Activated CD4-positive, alpha-beta memory T cell treated with anti-CD3 and anti-CD28 coated beads, Interleukin-2, amount 10 ng/mL, durations not matched to agents 7 days and 5 days (primary cell): Measurements from ENCODE around the gene HOXA2. TPM values are rescaled to one million over a fixed set of nuclear protein-coding genes. Genes with fewer than 3 reads are reported as not detected.

Experiments used
- CTCF ChIA-PET: fragments of 350-600 bp; sonication (Branson Sonifier 250); formaldehyde crosslinking; loops from one replicate; lab custom pipeline; 2021; ENCODE audit warnings: antibody characterized with exemption, inconsistent platforms; lab: Charles Lee
- POLR2A ChIA-PET: fragments of 350-600 bp; sonication (Branson Sonifier 250); formaldehyde crosslinking; loops from one replicate; lab custom pipeline; 2021; ENCODE audit warnings: antibody characterized with exemption; lab: Charles Lee
- DNase-seq: peaks from one replicate; pipeline ENCODE4 v3.0.0-alpha.2; 2020
- H3K27ac Mint-ChIP-seq: one replicate; pipeline ENCODE4 v1.8.0; 2021; ENCODE audit warnings: mild to moderate bottlenecking, mixed read lengths
- H3K27me3 Mint-ChIP-seq: one replicate; pipeline ENCODE4 v1.8.0; 2021; ENCODE audit warnings: mixed read lengths
- H3K36me3 Mint-ChIP-seq: one replicate; pipeline ENCODE4 v1.8.0; 2021; ENCODE audit warnings: low read depth, mixed read lengths
- H3K4me1 Mint-ChIP-seq: one replicate; pipeline ENCODE4 v1.8.0; 2021; ENCODE audit warnings: mixed read lengths
- H3K4me3 Mint-ChIP-seq: one replicate; pipeline ENCODE4 v1.8.0; 2021; ENCODE audit warnings: mild to moderate bottlenecking, mixed read lengths
- H3K9me3 Mint-ChIP-seq: one replicate; pipeline ENCODE4 v1.8.0; 2021; ENCODE audit warnings: mixed read lengths
- total RNA-seq, 2 experiments: library from RNA; stranded (reverse); gene quantifications; one replicate each; pipeline ENCODE4 v1.2.3, GENCODE V29; 2021

The HOXA2 gene
- total RNA-seq, 2 experiments from 2014 or later = not detected

DNA sequence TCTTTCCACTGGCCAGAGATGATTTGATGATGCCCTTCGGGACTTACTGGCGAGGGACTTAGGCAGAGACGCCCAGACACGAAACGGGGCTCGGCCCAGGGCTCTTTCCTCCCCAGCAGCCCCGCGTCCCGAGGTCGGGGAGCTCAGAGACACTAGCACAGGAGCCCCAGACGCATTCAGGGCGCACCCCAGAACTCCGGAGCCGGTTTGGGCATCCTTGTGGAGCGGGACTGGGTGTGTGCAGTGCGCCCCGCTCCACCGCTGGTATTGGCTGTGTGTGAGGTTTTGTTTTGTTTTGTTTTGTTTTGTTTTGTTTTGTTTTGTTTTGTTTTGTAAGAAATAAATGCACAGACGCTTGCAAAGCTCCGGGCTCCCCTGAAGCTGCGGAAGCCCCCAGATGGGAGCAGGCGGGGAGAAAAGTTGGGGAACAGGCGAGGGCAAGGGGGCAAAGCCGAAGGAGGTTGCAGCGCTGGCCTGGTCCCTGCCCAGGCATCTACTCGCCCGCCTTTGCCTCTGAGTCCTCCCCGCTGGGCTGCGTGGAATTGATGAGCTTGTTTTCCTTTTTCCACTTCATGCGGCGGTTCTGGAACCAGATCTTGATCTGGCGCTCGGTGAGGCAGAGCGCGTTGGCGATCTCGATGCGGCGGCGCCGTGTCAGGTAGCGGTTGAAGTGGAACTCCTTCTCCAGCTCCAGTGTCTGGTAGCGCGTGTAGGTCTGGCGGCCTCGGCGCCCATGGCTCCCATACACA lies 42.9 kb upstream of the HOXA2 start:
- ChIA-PET POLR2A (no interaction called here), CTCF (interaction anchor here (1.5 kb wide), 1 partner anchor 18 kb away, joined by 3 read pairs; no protein-coding TSS in a partner anchor)
- no peak overlapping the region for H3K27ac Mint-ChIP-seq
- no peak overlapping the region for H3K4me3 Mint-ChIP-seq
- H3K9me3 Mint-ChIP-seq = no peaks in the 10 kb centered on the region
- peaks cover 2% of the 10 kb centered on the region for H3K4me1 Mint-ChIP-seq
- no peak for DNase-seq
- H3K27me3 Mint-ChIP-seq = peaks cover 38% of the 10 kb centered on the region
- no peaks in the 10 kb centered on the region for H3K36me3 Mint-ChIP-seq

DNA sequence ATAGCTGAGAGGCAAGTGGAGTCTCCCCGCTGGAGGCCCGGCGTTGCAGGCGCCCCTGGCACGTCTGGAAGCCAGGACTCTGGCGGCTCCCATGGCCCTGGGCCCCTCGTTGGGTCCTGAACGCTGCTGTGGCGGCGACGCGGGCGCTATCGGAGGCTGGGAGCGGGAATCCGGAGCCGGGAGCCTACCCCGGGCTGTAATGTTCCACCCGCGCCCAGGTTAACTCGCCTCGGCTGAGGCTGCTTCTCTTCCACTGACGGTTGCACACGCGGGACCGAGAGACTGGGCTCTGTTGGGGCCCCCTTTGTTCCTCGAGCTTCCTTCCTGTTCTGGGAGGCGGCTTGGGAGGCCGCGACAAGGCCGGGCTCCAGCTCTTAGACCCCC lies 42.3 kb upstream of the HOXA2 start:
- CTCF ChIA-PET = interaction anchor here (1.5 kb wide), 1 partner anchor 18 kb away, joined by 3 read pairs; no protein-coding TSS in a partner anchor
- Mint-ChIP-seq H3K4me1 (peaks cover 2% of the 10 kb centered on the region), H3K9me3 (no peaks in the 10 kb centered on the region), H3K27me3 (peaks cover 33% of the 10 kb centered on the region), H3K27ac (no peak overlapping the region), H3K36me3 (no peaks in the 10 kb centered on the region), H3K4me3 (no peak overlapping the region)
- POLR2A ChIA-PET = no interaction called here
- DNase-seq = no peak

DNA sequence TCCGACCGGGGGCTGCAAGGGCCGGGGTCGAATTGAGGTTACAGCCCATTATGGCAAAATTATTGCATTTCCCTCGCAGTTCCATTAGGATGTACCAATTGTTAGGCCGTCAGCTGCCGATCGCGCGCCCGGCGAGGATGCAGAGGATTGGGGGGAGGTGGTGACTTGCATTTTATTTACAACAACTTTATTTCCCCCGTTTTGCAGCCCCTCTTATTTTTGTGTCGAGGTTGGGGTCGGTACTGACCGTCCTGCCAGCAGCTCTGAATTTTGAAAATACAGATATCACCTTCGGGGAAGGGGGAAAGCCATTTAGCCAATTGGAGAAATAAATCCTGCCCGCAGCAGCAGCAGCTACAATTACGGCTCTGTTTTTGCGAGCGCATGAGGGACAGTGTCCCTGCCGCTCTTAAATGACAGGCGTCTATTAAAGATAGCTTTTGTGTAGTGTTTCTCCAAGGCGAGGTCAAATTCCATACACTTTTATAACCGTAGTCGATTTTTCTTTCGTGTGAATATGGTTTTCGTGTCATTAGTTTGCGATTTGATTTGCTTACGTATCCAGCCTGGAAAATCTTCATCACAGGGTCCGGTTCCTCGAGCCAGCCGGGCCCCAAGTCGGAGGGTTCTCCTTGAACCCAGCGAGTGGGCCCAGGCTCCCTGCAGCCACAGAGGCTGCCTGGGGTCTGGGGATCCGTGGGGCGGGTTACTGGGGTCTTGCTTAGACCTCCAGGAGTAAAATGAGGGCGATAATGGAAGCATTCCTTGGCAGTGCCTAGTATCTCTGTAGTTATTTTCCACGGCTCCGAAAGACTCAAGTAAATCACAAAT lies 41.7 kb upstream of the HOXA2 start:
- POLR2A ChIA-PET = no interaction called here
- CTCF ChIA-PET = interaction anchor here (0.9 to 1.5 kb wide), 2 partner anchors 19 to 465 kb away, joined by 3 read pairs; no protein-coding TSS in a partner anchor

DNA sequence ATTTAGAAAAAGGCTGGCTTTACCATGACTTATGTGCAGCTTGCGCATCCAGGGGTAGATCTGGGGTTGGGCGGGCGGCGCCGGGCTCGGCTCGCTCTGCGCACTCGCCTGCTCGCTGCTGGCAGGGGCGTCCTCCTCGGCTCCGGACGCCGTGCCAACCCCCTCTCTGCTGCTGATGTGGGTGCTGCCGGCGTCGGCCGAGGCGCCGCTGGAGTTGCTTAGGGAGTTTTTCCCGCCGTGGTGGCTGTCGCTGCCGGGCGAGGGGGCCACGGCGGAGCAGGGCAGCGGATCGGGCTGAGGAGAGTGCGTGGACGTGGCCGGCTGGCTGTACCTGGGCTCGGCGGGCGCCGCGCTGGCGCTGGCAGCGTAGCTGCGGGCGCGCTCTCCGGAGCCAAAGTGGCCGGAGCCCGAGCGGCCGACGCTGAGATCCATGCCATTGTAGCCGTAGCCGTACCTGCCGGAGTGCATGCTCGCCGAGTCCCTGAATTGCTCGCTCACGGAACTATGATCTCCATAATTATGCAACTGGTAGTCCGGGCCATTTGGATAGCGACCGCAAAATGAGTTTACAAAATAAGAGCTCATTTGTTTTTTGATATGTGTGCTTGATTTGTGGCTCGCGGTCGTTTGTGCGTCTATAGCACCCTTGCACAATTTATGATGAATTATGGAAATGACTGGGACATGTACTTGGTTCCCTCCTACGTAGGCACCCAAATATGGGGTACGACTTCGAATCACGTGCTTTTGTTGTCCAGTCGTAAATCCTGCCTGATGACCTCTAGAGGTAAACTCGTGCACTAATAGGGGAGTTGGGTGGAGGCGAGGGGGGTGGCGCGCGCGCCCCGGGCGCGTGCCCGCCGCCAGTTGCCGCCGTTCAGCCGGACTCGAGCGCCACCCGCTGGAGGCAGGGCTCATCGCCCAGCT lies 40.8 kb upstream of the HOXA2 start, which contains the start of gene HOXA5:
Gene HOXA5 (minus strand): TSS at position 659 of the 927 bp plus-strand sequence. CDS start 74 bp downstream, at position 585.
- ChIA-PET POLR2A (no interaction called here), CTCF (interaction anchor here (0.9 to 1.5 kb wide), 2 partner anchors 20 to 464 kb away, joined by 3 read pairs; no protein-coding TSS in a partner anchor)
- no peaks in the 10 kb centered on the region for H3K36me3 Mint-ChIP-seq
- no peak within 1 kb of the TSS for H3K4me3 Mint-ChIP-seq
- no peak within 1 kb of the TSS for H3K27ac Mint-ChIP-seq
- H3K9me3 Mint-ChIP-seq = no peaks in the 10 kb centered on the region
- no peak for DNase-seq
- peaks cover 2% of the 10 kb centered on the region for H3K4me1 Mint-ChIP-seq
- H3K27me3 Mint-ChIP-seq = peaks cover 24% of the 10 kb centered on the region

More for the DNA sequence above, 41.7 kb upstream of the HOXA2 start:
- Mint-ChIP-seq H3K4me1 (peaks cover 2% of the 10 kb centered on the region), H3K9me3 (no peaks in the 10 kb centered on the region), H3K27me3 (peaks cover 28% of the 10 kb centered on the region), H3K4me3 (no peak overlapping the region), H3K27ac (no peak overlapping the region), H3K36me3 (no peaks in the 10 kb centered on the region)
- no peak for DNase-seq

DNA sequence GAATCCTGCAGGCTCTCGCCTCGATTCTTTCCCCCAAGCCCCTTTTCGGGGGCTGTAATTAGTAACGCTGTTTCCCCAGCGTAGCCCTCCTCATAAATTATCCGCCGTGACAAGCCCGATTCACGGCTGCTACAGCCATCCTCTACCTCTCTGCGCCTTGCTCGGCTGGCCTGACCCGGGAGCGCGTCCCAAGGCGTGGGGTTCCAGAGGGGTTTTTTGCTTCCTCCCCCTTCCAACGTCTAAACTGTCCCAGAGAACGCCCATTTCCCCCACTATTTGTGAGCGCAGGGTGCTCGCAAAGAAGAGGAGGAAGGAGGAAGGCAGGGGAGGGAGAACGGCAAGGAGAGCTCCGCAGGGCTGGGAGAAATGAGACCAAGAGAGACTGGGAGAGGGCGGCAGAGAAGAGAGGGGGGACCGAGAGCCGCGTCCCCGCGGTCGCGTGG lies 40.1 kb upstream of the HOXA2 start:
- DNase-seq = no peak
- ChIA-PET CTCF (interaction anchor here (2.0 kb wide), 1 partner anchor 8 kb away, joined by 7 read pairs; no protein-coding TSS in a partner anchor), POLR2A (no interaction called here)
- Mint-ChIP-seq H3K4me1 (no peaks in the 10 kb centered on the region), H3K36me3 (no peaks in the 10 kb centered on the region), H3K4me3 (no peak overlapping the region), H3K9me3 (no peaks in the 10 kb centered on the region), H3K27ac (no peak overlapping the region), H3K27me3 (peaks cover 25% of the 10 kb centered on the region)

DNA sequence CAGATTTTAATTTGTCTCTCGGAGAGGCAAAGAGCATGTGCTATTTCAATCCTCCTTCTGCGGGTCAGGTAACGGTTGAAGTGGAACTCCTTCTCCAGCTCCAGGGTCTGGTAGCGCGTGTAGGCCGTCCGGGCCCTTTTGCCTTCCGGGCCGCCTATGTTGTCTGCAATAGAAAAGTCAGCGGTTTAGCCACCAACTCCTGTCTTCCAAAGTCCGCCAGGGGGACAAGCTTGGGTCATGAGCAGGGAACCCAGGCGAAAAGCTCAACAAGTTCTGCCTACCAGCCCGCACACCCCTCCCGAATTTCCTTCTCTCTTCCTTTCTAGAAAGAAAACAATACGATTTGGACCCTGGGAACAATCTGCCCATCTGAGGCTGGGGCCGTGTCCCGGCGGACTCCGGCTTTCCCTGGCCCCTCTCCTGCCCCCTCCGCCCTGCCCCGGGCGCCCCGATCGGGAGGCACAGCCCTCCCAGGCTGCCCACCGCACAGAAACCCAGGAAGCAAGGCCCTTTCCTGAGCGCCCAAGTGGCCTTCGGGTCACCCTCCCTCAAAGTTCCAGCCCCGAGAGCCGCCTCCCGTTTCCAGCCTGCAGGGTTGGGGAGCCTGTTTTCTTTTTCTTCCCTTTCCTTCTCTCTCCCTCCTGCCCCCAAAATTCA lies 39.6 kb upstream of the HOXA2 start:
- peaks cover 25% of the 10 kb centered on the region for H3K27me3 Mint-ChIP-seq
- CTCF ChIA-PET = interaction anchor here (2.0 kb wide), 1 partner anchor 8 kb away, joined by 7 read pairs; no protein-coding TSS in a partner anchor

DNA sequence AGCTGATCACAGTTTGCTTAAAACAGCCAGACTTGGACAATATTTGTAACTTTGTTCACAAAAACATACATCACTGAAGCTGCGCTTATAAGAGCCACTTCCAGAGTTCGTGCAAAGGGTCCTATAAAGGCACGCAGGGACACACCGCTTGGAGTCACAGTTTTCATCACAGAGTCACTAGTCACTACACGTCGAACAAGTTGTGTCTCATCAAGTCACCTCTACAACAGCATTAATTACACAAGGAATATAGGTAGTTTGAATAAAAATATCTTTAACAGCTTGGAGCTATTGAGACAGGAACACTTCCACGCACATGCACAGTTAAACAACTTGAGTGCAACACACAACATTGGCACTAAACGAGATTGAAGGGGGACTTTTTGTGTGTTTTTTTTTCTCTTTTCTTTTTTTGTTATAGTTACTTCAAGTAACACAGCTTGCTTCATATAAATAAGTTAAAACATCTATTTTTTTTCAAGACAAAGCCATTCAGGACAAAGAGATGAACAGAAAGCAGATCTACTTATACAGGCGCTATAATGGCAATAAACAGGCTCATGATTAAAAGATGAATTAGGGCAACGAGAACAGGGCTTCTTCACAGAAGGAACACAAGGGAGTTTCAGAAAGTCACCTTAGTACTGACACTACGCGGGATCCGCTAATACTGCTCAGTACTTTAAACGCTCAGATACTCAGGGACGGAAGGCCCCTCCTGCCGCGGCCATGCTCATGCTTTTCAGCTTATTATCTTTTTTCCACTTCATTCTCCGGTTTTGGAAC lies 38.8 kb upstream of the HOXA2 start:
- Mint-ChIP-seq H3K4me3 (no peak overlapping the region), H3K36me3 (no peaks in the 10 kb centered on the region), H3K4me1 (no peaks in the 10 kb centered on the region), H3K27me3 (peaks cover 24% of the 10 kb centered on the region), H3K27ac (no peak overlapping the region), H3K9me3 (no peaks in the 10 kb centered on the region)
- ChIA-PET CTCF (interaction anchor here (2.0 kb wide), 1 partner anchor 9 kb away, joined by 7 read pairs; no protein-coding TSS in a partner anchor), POLR2A (no interaction called here)
- DNase-seq = no peak

More for the DNA sequence above, 39.6 kb upstream of the HOXA2 start:
- POLR2A ChIA-PET = no interaction called here
- Mint-ChIP-seq H3K9me3 (no peaks in the 10 kb centered on the region), H3K4me1 (no peaks in the 10 kb centered on the region), H3K4me3 (no peak overlapping the region), H3K36me3 (no peaks in the 10 kb centered on the region), H3K27ac (no peak overlapping the region)
- DNase-seq = no peak

DNA sequence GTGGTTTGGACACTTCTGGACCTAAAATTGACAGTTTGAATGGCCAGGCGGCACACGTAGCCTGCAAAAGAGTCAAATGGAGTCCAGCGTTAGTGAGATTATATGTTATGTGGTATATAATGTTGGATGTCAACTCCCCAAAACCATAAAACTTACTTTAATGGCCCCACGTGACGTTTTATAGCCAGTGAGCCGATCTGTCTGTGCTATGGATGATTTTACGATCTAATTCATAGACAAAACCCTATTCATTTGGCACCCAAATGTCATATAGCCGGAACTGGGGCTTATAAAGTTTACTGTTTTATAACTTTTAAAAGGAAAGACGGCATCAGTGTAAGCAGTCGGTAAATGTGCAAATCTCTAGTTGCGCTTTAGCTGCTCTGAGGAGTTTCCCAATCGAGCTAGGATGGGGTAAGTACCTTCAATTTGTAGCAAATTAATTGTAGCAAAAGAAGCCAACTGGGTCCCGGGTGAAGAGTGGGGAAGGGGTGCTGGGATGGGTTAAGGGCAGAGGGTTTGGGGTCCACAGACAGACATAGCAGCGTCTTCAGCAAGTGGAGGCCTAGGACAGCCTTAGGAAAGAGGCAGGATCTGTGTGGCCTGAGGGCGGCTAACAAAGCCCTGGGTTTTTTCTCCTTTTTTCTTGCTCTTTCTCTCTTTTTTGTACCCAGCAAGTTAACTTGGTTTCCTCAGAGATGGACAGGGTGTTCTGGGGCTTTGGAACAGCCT lies 37.8 kb upstream of the HOXA2 start:
- Mint-ChIP-seq H3K4me3 (no peak overlapping the region), H3K4me1 (peaks cover 4% of the 10 kb centered on the region), H3K27ac (no peak overlapping the region), H3K36me3 (no peaks in the 10 kb centered on the region), H3K9me3 (no peaks in the 10 kb centered on the region), H3K27me3 (peaks cover 30% of the 10 kb centered on the region)
- no peak for DNase-seq
- POLR2A ChIA-PET = no interaction called here
- CTCF ChIA-PET = interaction anchor here (2.0 kb wide), 1 partner anchor 10 kb away, joined by 7 read pairs; no protein-coding TSS in a partner anchor

DNA sequence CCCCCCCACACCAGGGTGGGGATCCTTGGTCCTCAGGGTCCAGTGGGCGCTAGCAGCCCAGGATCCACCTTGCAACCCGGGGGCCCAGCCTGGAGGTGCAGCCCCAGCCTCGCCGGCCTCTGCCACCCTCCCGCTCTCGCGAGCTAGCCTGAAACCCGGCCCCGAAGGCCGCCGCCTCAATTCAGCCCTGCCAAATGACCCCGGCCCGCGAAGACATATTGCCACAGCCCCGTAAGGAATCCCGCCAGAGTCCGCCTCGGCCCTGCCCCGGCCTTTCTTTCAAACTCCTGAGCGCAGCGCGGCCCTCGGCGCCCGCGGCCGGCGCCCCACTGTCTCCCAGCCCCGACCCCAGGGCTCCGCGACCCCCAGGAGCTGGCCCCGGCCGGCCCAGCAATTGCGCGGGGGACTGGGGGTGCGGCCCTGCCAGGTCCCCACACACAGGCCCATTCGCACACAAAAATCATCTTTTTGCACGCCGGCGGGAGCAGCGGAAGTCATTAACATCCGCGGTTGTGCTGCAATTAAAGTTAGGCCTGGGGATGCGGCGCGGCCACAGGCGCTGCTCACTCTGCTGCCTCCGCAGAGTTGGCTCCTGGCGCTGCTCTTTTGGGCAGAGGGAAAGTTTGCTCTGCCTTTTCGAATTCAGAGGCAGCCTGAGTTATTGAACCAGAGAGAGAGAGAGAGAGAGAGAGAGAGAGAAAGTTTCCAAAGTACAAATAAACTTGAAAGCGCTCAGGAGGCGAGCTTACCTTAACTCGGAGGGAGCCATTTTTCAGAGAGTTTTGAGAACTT lies 37.0 kb upstream of the HOXA2 start:
- H3K36me3 Mint-ChIP-seq = no peaks in the 10 kb centered on the region
- no peaks in the 10 kb centered on the region for H3K9me3 Mint-ChIP-seq
- no peak for DNase-seq
- POLR2A ChIA-PET = no interaction called here
- peaks cover 36% of the 10 kb centered on the region for H3K27me3 Mint-ChIP-seq
- no peak overlapping the region for H3K27ac Mint-ChIP-seq
- H3K4me3 Mint-ChIP-seq = no peak overlapping the region
- H3K4me1 Mint-ChIP-seq = peaks cover 12% of the 10 kb centered on the region
- CTCF ChIA-PET = no interaction called here

DNA sequence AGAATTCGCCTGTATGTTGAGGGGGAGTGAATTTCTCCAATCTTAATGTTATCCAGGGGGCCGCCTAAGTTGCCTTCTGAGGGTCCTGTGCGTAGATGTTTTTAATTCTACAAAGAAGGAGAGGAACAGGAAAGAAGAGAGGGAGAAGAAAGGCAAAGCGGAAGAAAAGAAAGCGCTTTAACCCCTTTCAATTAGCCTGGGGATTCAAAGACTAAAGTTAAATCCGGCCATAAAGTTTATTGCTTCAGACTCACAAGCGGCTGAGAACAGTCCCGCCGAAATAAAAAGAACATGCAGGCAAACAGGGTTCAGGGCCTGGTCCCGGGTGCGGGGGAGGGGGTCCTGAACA lies 36.5 kb upstream of the HOXA2 start:
- Mint-ChIP-seq H3K4me3 (no peak overlapping the region), H3K27ac (no peak overlapping the region), H3K27me3 (peaks cover 41% of the 10 kb centered on the region), H3K4me1 (peaks cover 18% of the 10 kb centered on the region), H3K9me3 (no peaks in the 10 kb centered on the region), H3K36me3 (no peaks in the 10 kb centered on the region)
- no peak for DNase-seq
- POLR2A ChIA-PET = no interaction called here
- CTCF ChIA-PET = no interaction called here
